Thyroid gland (tissue), 4 donors: ENCODE data around the gene PLXNA1. TPM values are rescaled to one million over a fixed set of nuclear protein-coding genes. Genes with fewer than 3 reads are reported as not detected.

Experiments used
- DNase-seq, 2 donors: peaks; one replicate each; pipeline ENCODE4 v3.0.0-alpha.2; 2019
- H3K27ac ChIP-seq, 3 donors: fragments of 200-600 bp; sonication (generic); 1 replicate in 2 of 3; 2 replicates in 1 of 3; pipeline ENCODE4 v1.5.1; 2016 to 2019; ENCODE audit warnings: mild to moderate bottlenecking in 1 of 3, moderate library complexity in 1 of 3
- H3K27me3 ChIP-seq: fragments of 200-600 bp; sonication (generic); one replicate; pipeline ENCODE4 v1.5.1; 2019
- H3K36me3 ChIP-seq, 2 donors: fragments of 200-600 bp; sonication (generic); one replicate each; pipeline ENCODE4 v1.5.1; 2016 to 2019
- H3K4me1 ChIP-seq, 2 donors: fragments of 200-600 bp; sonication (generic); one replicate each; pipeline ENCODE4 v1.5.1; 2017 to 2019
- H3K4me3 ChIP-seq, 3 donors: fragments of 200-600 bp; sonication (generic); replicated peaks in 1 of 3; 1 replicate in 2 of 3; 2 replicates in 1 of 3; pipeline ENCODE4 v1.5.1; 2016; ENCODE audit warnings: mild to moderate bottlenecking in 1 of 3
- H3K9me3 ChIP-seq: fragments of 200-600 bp; sonication (generic); one replicate; pipeline ENCODE4 v1.5.1; 2017
- POLR2A ChIP-seq, 2 donors: fragments of 450-650 bp; IDR thresholded peaks; one replicate each; pipeline ENCODE4 v1.6.1; 2017; ENCODE audit warnings: antibody characterized with exemption in 2 of 2, mild to moderate bottlenecking in 2 of 2, moderate library complexity in 1 of 2
- WGBS, 2 donors: methylation state at CpG; one replicate each; pipeline ENCODE4 v1.1.5; 2017; 5-methylcytosine and 5-hydroxymethylcytosine counted together
- intact Hi-C: fragments of 100-400 bp; cut with DNase I; formaldehyde crosslinking; loops from one replicate; pipeline ENCODE4 v1.15.1; 2023
- total RNA-seq, 4 donors: library from RNA; depleted of rRNA; stranded (reverse); fragments of >200 nt; gene quantifications; one replicate each; pipeline ENCODE4 v1.2.3, GENCODE V29; 2016
- TF ChIP-seq, protein P1 (sequence below), 6 experiments: fragments of 200-600 bp in 3 of 6; fragments of 450-650 bp in 3 of 6; sonication (generic) in 3 of 6; IDR thresholded peaks; one replicate each; pipeline ENCODE4 v1.5.1; 2016 to 2019; ENCODE audit warnings: antibody characterized with exemption in 6 of 6, mild to moderate bottlenecking in 2 of 6, inconsistent platforms in 1 of 6, moderate library complexity in 1 of 6

Gene PLXNA1
- total RNA-seq, 4 donors from 2014 or later, result 16.0 to 28.0 (median 22.8) TPM

DNA sequence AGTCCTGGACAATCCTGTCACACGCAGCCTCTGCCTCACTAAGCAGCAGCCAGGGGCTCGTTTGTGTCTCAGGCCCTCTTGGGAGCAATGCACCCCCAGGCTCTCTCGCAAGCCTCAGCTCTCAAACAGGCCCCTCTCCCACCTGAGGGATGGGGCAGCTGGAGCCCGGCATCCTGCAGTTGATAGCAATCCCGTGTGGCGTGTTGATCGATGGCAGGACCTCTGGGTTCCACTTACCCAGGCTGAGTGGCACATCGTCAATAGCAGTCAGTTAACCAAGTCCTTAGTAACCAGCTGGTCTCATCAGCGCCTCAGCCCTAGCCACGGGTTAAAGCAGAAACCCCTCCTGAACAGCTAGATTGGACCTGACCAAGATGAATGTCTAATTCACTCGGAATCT lies 36.5 kb upstream of the PLXNA1 start:
- no peaks in the 10 kb centered on the region for H3K9me3 ChIP-seq
- no peaks in the 10 kb centered on the region for H3K4me1 ChIP-seq
- intact Hi-C loops, result no loop called here
- TF ChIP-seq POLR2A (IDR thresholded peaks at IDR 0.05), result no peak
- TF ChIP-seq, protein P1, sequence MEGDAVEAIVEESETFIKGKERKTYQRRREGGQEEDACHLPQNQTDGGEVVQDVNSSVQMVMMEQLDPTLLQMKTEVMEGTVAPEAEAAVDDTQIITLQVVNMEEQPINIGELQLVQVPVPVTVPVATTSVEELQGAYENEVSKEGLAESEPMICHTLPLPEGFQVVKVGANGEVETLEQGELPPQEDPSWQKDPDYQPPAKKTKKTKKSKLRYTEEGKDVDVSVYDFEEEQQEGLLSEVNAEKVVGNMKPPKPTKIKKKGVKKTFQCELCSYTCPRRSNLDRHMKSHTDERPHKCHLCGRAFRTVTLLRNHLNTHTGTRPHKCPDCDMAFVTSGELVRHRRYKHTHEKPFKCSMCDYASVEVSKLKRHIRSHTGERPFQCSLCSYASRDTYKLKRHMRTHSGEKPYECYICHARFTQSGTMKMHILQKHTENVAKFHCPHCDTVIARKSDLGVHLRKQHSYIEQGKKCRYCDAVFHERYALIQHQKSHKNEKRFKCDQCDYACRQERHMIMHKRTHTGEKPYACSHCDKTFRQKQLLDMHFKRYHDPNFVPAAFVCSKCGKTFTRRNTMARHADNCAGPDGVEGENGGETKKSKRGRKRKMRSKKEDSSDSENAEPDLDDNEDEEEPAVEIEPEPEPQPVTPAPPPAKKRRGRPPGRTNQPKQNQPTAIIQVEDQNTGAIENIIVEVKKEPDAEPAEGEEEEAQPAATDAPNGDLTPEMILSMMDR (IDR thresholded peaks at IDR 0.05), result no peak
- no peak overlapping the region for H3K4me3 ChIP-seq
- no peak for DNase-seq
- no peaks in the 10 kb centered on the region for H3K27me3 ChIP-seq
- H3K27ac ChIP-seq, result no peak overlapping the region
- no peaks in the 10 kb centered on the region for H3K36me3 ChIP-seq
- 90 to 97% methylated on average over 7 to 11 of the region's 11 CpGs for WGBS, 2 donors

DNA sequence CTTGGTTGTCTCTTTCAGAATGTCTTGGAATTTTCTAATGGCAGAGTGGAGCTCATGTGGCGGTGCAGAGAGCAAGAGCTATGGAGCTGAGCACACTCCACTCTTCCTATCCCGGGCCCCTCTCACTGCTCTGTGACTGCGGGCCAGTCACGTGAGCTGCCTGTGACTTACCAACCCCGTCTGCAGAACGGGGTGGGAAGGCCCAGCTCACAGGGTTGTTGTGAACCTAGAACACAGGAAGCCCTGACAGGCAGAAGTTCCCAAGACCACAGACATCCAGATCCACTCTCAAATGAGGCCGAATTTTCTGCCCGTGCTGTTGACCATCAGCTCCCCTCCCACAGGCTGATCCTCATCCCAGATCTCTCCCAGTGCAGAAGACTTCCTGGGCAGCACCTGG lies 35.5 kb upstream of the PLXNA1 start:
- Histone ChIP-seq H3K27me3 (no peaks in the 10 kb centered on the region), H3K4me3 (no peak overlapping the region), H3K9me3 (no peaks in the 10 kb centered on the region), H3K27ac (no peak overlapping the region), H3K4me1 (no peaks in the 10 kb centered on the region), H3K36me3 (no peaks in the 10 kb centered on the region)
- DNase-seq, result no peak
- TF ChIP-seq, protein P1 (IDR thresholded peaks at IDR 0.05), result no peak
- TF ChIP-seq POLR2A (IDR thresholded peaks at IDR 0.05), result no peak
- 73 to 74% methylated on average over 8 of the region's 8 CpGs for WGBS, 2 donors
- intact Hi-C loops, result no loop called here

DNA sequence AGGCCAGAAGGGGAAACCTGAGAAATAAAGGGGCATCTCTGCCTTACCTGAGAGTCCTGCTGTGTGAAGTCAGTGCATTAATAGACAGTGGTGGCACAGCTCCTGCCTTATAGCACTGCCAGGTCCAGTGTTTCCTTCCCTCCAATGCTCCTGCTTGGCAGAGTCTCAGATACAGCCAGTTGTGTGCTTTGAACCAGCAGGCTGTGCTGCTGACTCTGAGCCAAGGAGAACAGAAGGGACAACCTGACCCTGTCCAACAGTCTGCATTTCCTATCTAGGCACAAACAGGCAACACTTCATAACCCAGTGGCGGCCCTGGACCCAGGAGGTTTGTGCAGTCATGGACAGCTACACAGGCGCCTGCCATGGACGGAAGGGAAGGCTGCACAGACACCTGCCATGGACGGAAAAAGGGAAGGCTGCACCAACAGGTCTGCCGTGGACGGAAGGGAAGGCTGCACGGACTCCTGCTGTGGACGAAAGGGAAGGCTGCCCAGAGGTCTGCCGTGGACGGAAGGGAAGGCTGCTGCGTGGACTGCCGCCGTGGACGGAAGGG lies 33.9 kb upstream of the PLXNA1 start:
- no peaks in the 10 kb centered on the region for H3K4me1 ChIP-seq
- H3K36me3 ChIP-seq, result no peaks in the 10 kb centered on the region
- intact Hi-C loops, result no loop called here
- H3K9me3 ChIP-seq, result no peaks in the 10 kb centered on the region
- no peak overlapping the region for H3K4me3 ChIP-seq
- no peak overlapping the region for H3K27ac ChIP-seq
- DNase-seq, result no peak
- no peaks in the 10 kb centered on the region for H3K27me3 ChIP-seq
- TF ChIP-seq, protein P1 (IDR thresholded peaks at IDR 0.05), result no peak
- TF ChIP-seq POLR2A (IDR thresholded peaks at IDR 0.05), result no peak
- WGBS, 2 donors, result 92 to 95% methylated on average over 14 of the region's 14 CpGs

DNA sequence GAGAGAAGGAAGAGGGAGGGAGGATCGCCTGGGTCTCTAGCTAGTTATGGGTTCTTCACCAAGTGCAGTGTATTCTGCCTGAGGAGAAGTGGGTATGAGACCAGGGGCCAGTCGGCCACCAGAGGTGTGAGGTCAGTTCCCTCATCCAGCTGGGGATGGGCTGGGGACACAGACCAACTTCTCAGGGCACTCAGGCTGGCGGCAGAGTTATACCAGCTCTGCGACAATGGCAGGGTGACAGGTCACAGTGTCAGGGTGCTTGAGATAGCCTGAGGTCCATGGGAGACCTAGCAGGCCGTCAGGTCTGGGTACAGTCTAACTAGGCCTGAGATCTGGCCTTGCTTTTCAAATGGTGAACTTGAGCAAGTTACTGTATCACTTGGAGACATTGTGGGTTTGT lies 31.4 kb upstream of the PLXNA1 start:
- DNase-seq, result no peak
- no peaks in the 10 kb centered on the region for H3K27me3 ChIP-seq
- no peak overlapping the region for H3K4me3 ChIP-seq
- TF ChIP-seq, protein P1 (IDR thresholded peaks at IDR 0.05), result no peak
- TF ChIP-seq POLR2A (IDR thresholded peaks at IDR 0.05), result no peak
- H3K4me1 ChIP-seq, result no peaks in the 10 kb centered on the region
- intact Hi-C loops, result no loop called here
- H3K27ac ChIP-seq, result no peak overlapping the region
- H3K36me3 ChIP-seq, result no peaks in the 10 kb centered on the region
- WGBS, 2 donors, result 90 to 92% methylated on average over 5 of the region's 5 CpGs
- H3K9me3 ChIP-seq, result no peaks in the 10 kb centered on the region

DNA sequence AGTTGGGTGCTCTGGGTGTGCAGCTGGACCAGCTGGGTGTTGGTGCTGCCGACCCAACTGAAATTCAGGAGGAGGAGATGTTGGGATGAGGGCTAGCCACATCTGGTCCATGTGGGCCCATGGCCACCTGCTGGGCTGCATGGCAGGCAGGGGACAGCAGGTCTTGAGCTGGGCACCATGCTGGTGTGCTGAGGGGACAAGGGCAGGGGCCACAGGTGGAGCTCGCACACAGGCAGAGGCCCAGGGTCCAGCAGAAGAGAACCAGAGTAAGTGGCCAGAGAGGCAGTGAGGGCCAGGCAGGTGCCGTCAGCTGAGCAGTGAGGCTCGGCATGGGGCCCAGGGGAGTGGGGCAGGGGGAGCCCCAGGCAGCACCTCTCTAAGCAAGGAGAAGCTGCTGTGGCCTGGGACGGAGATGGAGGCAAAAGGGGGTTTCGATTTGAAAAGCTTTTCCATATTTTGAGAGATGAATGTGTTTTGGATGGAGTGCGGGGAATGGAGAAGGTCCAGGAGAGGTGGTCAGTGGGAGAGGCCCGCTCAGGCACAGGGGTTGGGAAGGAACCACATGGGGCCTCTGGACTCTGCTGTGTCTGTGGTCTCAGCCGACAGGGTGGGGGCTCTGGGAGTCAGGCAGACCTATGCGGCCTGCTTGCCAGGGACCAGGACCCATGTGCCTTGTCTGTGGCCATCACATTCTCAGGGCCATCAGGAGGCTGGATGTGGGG lies 30.5 kb upstream of the PLXNA1 start:
- Histone ChIP-seq H3K4me1 (no peaks in the 10 kb centered on the region), H3K36me3 (no peaks in the 10 kb centered on the region), H3K4me3 (no peak overlapping the region), H3K9me3 (no peaks in the 10 kb centered on the region), H3K27me3 (no peaks in the 10 kb centered on the region), H3K27ac (no peak overlapping the region)
- no peak for TF ChIP-seq POLR2A (IDR thresholded peaks at IDR 0.05)
- TF ChIP-seq, protein P1 (IDR thresholded peaks at IDR 0.05), result no peak
- no peak for DNase-seq
- intact Hi-C loops, result no loop called here
- WGBS, 2 donors, result 92 to 93% methylated on average over 10 of the region's 10 CpGs
